Ishikawa (cell line): ENCODE data around the gene TYROBP.

Experiments used
- CREB1 ChIP-seq: IDR thresholded peaks from 2 replicates; pipeline ENCODE4 v1.6.1; 2012; ENCODE audit warnings: low read depth
- EP300 ChIP-seq: IDR thresholded peaks from 2 replicates; pipeline ENCODE4 v1.6.1; 2012; ENCODE audit warnings: borderline replicate concordance
- NFIC ChIP-seq: IDR thresholded peaks from 2 replicates; pipeline ENCODE4 v1.6.1; 2012
- YY1 ChIP-seq: IDR thresholded peaks from 2 replicates; pipeline ENCODE4 v1.6.1; 2012; ENCODE audit warnings: low read depth
- ZBTB7A ChIP-seq: IDR thresholded peaks from 2 replicates; pipeline ENCODE4 v1.6.1; 2012; ENCODE audit warnings: low read depth
- TF ChIP-seq, protein P1 (sequence below): IDR thresholded peaks from 2 replicates; pipeline ENCODE4 v1.6.1; 2012; ENCODE audit warnings: low read depth, mild to moderate bottlenecking

Gene TYROBP

GRCh38 chr19:35856546-35857149 is 51.4 kb downstream of the TYROBP start, which contains the start of gene KIRREL2:
Gene KIRREL2, plus strand, starts transcription at chr19:35856911. Its CDS starts 209 bp downstream, at chr19:35857120.
- no peak for TF ChIP-seq CREB1
- peak; percentile 93; the same call in 1 of the 2 replicates for TF ChIP-seq ZBTB7A
- TF ChIP-seq, protein P1, sequence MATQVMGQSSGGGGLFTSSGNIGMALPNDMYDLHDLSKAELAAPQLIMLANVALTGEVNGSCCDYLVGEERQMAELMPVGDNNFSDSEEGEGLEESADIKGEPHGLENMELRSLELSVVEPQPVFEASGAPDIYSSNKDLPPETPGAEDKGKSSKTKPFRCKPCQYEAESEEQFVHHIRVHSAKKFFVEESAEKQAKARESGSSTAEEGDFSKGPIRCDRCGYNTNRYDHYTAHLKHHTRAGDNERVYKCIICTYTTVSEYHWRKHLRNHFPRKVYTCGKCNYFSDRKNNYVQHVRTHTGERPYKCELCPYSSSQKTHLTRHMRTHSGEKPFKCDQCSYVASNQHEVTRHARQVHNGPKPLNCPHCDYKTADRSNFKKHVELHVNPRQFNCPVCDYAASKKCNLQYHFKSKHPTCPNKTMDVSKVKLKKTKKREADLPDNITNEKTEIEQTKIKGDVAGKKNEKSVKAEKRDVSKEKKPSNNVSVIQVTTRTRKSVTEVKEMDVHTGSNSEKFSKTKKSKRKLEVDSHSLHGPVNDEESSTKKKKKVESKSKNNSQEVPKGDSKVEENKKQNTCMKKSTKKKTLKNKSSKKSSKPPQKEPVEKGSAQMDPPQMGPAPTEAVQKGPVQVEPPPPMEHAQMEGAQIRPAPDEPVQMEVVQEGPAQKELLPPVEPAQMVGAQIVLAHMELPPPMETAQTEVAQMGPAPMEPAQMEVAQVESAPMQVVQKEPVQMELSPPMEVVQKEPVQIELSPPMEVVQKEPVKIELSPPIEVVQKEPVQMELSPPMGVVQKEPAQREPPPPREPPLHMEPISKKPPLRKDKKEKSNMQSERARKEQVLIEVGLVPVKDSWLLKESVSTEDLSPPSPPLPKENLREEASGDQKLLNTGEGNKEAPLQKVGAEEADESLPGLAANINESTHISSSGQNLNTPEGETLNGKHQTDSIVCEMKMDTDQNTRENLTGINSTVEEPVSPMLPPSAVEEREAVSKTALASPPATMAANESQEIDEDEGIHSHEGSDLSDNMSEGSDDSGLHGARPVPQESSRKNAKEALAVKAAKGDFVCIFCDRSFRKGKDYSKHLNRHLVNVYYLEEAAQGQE: no peak
- TF ChIP-seq NFIC: no peak
- no peak for TF ChIP-seq YY1
- TF ChIP-seq EP300: no peak
